Psoas muscle (tissue), 8 donors: ENCODE results near the gene OR2AT4. TPM values are rescaled to one million over a fixed set of nuclear protein-coding genes. Genes with fewer than 3 reads are reported as not detected.

Source experiments
- ATAC-seq, 4 donors: fragments of 200-7000 bp; cut with Tn5 transposase; one replicate each; pipeline ENCODE4 v1.9.1; 2020; ENCODE audit warnings: moderate library complexity in 3 of 4, mild to moderate bottlenecking in 2 of 4
- DNase-seq, 2 donors: peaks; one replicate each; pipeline ENCODE4 v3.0.0-alpha.2; 2020
- H3K27ac ChIP-seq: fragments of 200-600 bp; one replicate; pipeline ENCODE4 v1.8.0; 2022
- H3K27me3 ChIP-seq, 3 donors: fragments of 200-600 bp in 1 of 3; one replicate each; pipeline versions ENCODE4 v1.6.1 to v1.8.0; 2013 to 2022; ENCODE audit warnings: low read length in 2 of 3, mild to moderate bottlenecking in 2 of 3, moderate library complexity in 1 of 3; ENCODE audit not compliant: insufficient read depth in 3 of 3
- H3K36me3 ChIP-seq, 2 donors: fragments of 200-600 bp in 1 of 2; one replicate each; pipeline versions ENCODE4 v1.6.1 to v1.8.0; 2013 to 2022; ENCODE audit warnings: low read depth in 1 of 2, mild to moderate bottlenecking in 1 of 2, moderate library complexity in 1 of 2; ENCODE audit not compliant: insufficient read depth in 1 of 2
- H3K4me1 ChIP-seq: fragments of 200-600 bp; one replicate; pipeline ENCODE4 v1.8.0; 2022
- H3K4me3 ChIP-seq: fragments of 200-600 bp; one replicate; pipeline ENCODE4 v1.8.0; 2022; ENCODE audit warnings: mild to moderate bottlenecking
- H3K9me3 ChIP-seq: fragments of 200-600 bp; one replicate; pipeline ENCODE4 v1.8.0; 2022
- CTCF ChIP-seq: fragments of 200-600 bp; IDR thresholded peaks from one replicate; pipeline ENCODE4 v1.8.0; 2022; ENCODE audit warnings: antibody characterized with exemption
- WGBS, 3 donors: extraction: QIAGEN DNeasy Blood & Tissue Kit; methylation state at CpG; one replicate each; pipeline versions ENCODE4 v1.1.6 to v1.1.7; 2013; 5-methylcytosine and 5-hydroxymethylcytosine counted together
- intact Hi-C, 2 donors: fragments of 100-400 bp; cut with DNase I; formaldehyde crosslinking; loops; one replicate each; pipeline versions ENCODE4 v1.11.0 to v1.14.2; 2022
- polyA plus RNA-seq, 3 donors: library from polyadenylated mRNA; stranded (reverse); fragments of 200-250 nt; gene quantifications; one replicate each; pipeline ENCODE4 v1.2.3, GENCODE V29; 2013
- total RNA-seq, 4 donors: library from RNA; stranded (reverse); fragmentation: NEBNext Ultra II Directional in 2 of 4; extraction: Animal tissue kit (Norgen Biotek cat#: 25700) in 2 of 4; gene quantifications; one replicate each; pipeline versions ENCODE4 v1.2.1 to v1.2.4, GENCODE V29; 2021 to 2023
- donor health status: healthy with polysubstance abuse.
- donor health status: DM: no; HTN: no; CAD: no; lungs with moderate emphysema.
- donor health status: Bipolar disorder and iron deficiency.
- donor health status: healthy.
- donor health status: DM: yes; HTN: yes; CAD: no.
- donor health status: DM: no; HTN: no; CAD: no.
- donor health status: DM: no; HTN: no; CAD: no.
- donor health status: DM: yes; HTN: yes; CAD: no.

Gene OR2AT4
- total and polyA plus RNA-seq, 7 donors, result not detected

GRCh38 chr11:75143420-75143731 lies 46.7 kb upstream of the OR2AT4 start:
- WGBS, 3 donors, result 38 to 46% (median 43%) methylated on average over 6 of the region's 6 CpGs
- no peak overlapping the region for H3K27ac ChIP-seq

GRCh38 chr11:75142714-75143419 lies 46.2 kb upstream of the OR2AT4 start:
- ATAC-seq, result peak; percentile 75 to 82 (median 79)
- Histone ChIP-seq H3K9me3 (no peaks in the 10 kb centered on the region), H3K4me3 (no peak overlapping the region), H3K27me3 (peaks cover 0 to 8% (median 0%) of the 10 kb centered on the region in 3 donors), H3K27ac (no peak overlapping the region), H3K4me1 (peaks cover 3% of the 10 kb centered on the region), H3K36me3 (no peaks in the 10 kb centered on the region)
- WGBS, 3 donors, result 32 to 52% (median 38%) methylated on average over 10 of the region's 10 CpGs
- intact Hi-C loops, result loop anchor here (2.0 to 10.0 kb wide), 3 partner anchors 59 to 242 kb away; no protein-coding TSS in a partner anchor
- no peak for TF ChIP-seq CTCF
- peak; percentile 79 to 82 for DNase-seq

More at GRCh38 chr11:75143420-75143731, 46.7 kb upstream of the OR2AT4 start:
- Histone ChIP-seq H3K27me3 (peaks cover 0 to 5% (median 0%) of the 10 kb centered on the region in 3 donors), H3K9me3 (no peaks in the 10 kb centered on the region), H3K4me1 (peaks cover 3% of the 10 kb centered on the region), H3K4me3 (no peak overlapping the region), H3K36me3 (no peaks in the 10 kb centered on the region)
- DNase-seq (no peak), ATAC-seq (no peak)
- intact Hi-C loops, result loop anchor here (2.0 to 10.0 kb wide), 3 partner anchors 59 to 241 kb away; no protein-coding TSS in a partner anchor
- no peak for TF ChIP-seq CTCF

GRCh38 chr11:75141166-75141565 lies 44.5 kb upstream of the OR2AT4 start:
- TF ChIP-seq CTCF, result no peak
- H3K27ac ChIP-seq, result no peak overlapping the region
- DNase-seq (no peak), ATAC-seq (no peak)
- WGBS, 3 donors, result 63 to 68% (median 68%) methylated on average over 6 of the region's 6 CpGs
- peaks cover 3% of the 10 kb centered on the region for H3K4me1 ChIP-seq
- H3K4me3 ChIP-seq, result no peak overlapping the region
- intact Hi-C loops, result loop anchor here (5.0 to 10.0 kb wide), 2 partner anchors 61 to 244 kb away; no protein-coding TSS in a partner anchor
- H3K9me3 ChIP-seq, result no peaks in the 10 kb centered on the region
- H3K36me3 ChIP-seq, result no peaks in the 10 kb centered on the region
- peaks cover 0 to 14% (median 0%) of the 10 kb centered on the region in 3 donors for H3K27me3 ChIP-seq

GRCh38 chr11:75140269-75141138 lies 43.8 kb upstream of the OR2AT4 start:
- Histone ChIP-seq H3K4me3 (no peak overlapping the region), H3K9me3 (no peaks in the 10 kb centered on the region), H3K36me3 (no peaks in the 10 kb centered on the region), H3K27ac (no peak overlapping the region), H3K4me1 (peaks cover 3% of the 10 kb centered on the region), H3K27me3 (peaks cover 0 to 14% (median 0%) of the 10 kb centered on the region in 3 donors)
- peak; percentile 69 to 76 for DNase-seq
- intact Hi-C loops, result loop anchor here (1.0 to 10.0 kb wide), 3 partner anchors 62 to 244 kb away; no protein-coding TSS in a partner anchor
- WGBS, 3 donors, result 31 to 34% (median 31%) methylated on average over 22 of the region's 22 CpGs
- peak; percentile 65 to 80 (median 71) for ATAC-seq
- TF ChIP-seq CTCF, result peak; percentile 92
